ENCODE measurements around the gene INPP5D. TPM values are rescaled to one million over a fixed set of nuclear protein-coding genes. Genes with fewer than 3 reads are reported as not detected.
A peak's percentile ranks its signal among the peaks of the same experiment; 100 is the strongest.

The INPP5D gene
- total RNA-seq, 1 donor from 2014 or later = 2.2 TPM

- H3K9me3 Mint-ChIP-seq (ENCODE audit: unreplicated experiment) = peaks cover 9% of the 10 kb centered on the region
- H3K4me1 Mint-ChIP-seq (ENCODE audit: low read depth, unreplicated experiment) = peaks cover 10% of the 10 kb centered on the region
- H3K27ac Mint-ChIP-seq (ENCODE audit: unreplicated experiment) = peak overlapping the region; percentile 34
- H3K4me3 Mint-ChIP-seq (ENCODE audit: unreplicated experiment) = no peak overlapping the region
- TF ChIP-seq, protein P1, sequence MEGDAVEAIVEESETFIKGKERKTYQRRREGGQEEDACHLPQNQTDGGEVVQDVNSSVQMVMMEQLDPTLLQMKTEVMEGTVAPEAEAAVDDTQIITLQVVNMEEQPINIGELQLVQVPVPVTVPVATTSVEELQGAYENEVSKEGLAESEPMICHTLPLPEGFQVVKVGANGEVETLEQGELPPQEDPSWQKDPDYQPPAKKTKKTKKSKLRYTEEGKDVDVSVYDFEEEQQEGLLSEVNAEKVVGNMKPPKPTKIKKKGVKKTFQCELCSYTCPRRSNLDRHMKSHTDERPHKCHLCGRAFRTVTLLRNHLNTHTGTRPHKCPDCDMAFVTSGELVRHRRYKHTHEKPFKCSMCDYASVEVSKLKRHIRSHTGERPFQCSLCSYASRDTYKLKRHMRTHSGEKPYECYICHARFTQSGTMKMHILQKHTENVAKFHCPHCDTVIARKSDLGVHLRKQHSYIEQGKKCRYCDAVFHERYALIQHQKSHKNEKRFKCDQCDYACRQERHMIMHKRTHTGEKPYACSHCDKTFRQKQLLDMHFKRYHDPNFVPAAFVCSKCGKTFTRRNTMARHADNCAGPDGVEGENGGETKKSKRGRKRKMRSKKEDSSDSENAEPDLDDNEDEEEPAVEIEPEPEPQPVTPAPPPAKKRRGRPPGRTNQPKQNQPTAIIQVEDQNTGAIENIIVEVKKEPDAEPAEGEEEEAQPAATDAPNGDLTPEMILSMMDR (IDR thresholded peaks at IDR 0.05; ENCODE audit: partially characterized antibody, unreplicated experiment) = no peak
- no peak for DNase-seq
- H3K27me3 Mint-ChIP-seq (ENCODE audit: unreplicated experiment) = peaks cover 2% of the 10 kb centered on the region
- H3K36me3 Mint-ChIP-seq (ENCODE audit: unreplicated experiment) = no peaks in the 10 kb centered on the region
Observed at GRCh38 chr2:233036162-233036838, 23.8 kb upstream of the INPP5D start.

DNA sequence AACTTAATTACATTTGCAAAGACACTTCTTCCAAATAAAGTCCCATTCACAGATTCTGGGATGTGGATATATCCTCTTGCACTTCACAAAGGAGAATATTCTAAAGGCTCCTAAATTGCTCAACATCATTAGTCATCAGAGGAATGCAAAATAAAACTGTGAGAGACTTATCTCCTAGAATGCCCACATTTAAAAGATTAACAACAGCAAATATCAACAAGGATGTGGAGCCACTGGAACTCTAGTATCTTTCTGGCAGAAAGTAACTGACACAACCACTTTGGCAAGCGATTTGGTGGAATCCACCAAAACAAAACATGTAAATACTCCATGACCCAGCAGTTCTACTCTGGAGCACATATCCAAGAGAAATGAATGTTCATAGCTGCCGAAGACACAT is 23.1 kb upstream of the INPP5D start:
- no peaks in the 10 kb centered on the region for H3K36me3 Mint-ChIP-seq (ENCODE audit: unreplicated experiment)
- H3K27me3 Mint-ChIP-seq (ENCODE audit: unreplicated experiment) = peaks cover 2% of the 10 kb centered on the region
- peaks cover 10% of the 10 kb centered on the region for H3K4me1 Mint-ChIP-seq (ENCODE audit: low read depth, unreplicated experiment)
- DNase-seq = no peak
- peaks cover 9% of the 10 kb centered on the region for H3K9me3 Mint-ChIP-seq (ENCODE audit: unreplicated experiment)
- H3K4me3 Mint-ChIP-seq (ENCODE audit: unreplicated experiment) = no peak overlapping the region
- TF ChIP-seq, protein P1 (IDR thresholded peaks at IDR 0.05; ENCODE audit: partially characterized antibody, unreplicated experiment) = no peak
- no peak overlapping the region for H3K27ac Mint-ChIP-seq (ENCODE audit: unreplicated experiment)

GRCh38 chr2:233039212-233039845 is 20.8 kb upstream of the INPP5D start:
- Mint-ChIP-seq H3K4me1 (ENCODE audit: low read depth, unreplicated experiment) (peaks cover 2% of the 10 kb centered on the region), H3K9me3 (ENCODE audit: unreplicated experiment) (peaks cover 5% of the 10 kb centered on the region), H3K36me3 (ENCODE audit: unreplicated experiment) (no peaks in the 10 kb centered on the region), H3K27ac (ENCODE audit: unreplicated experiment) (no peak overlapping the region), H3K27me3 (ENCODE audit: unreplicated experiment) (peaks cover 5% of the 10 kb centered on the region), H3K4me3 (ENCODE audit: unreplicated experiment) (no peak overlapping the region)
- TF ChIP-seq, protein P1 (IDR thresholded peaks at IDR 0.05; ENCODE audit: partially characterized antibody, unreplicated experiment) = no peak
- no peak for DNase-seq

- H3K27ac Mint-ChIP-seq (ENCODE audit: unreplicated experiment) = no peak overlapping the region
- no peaks in the 10 kb centered on the region for H3K36me3 Mint-ChIP-seq (ENCODE audit: unreplicated experiment)
- peaks cover 2% of the 10 kb centered on the region for H3K4me1 Mint-ChIP-seq (ENCODE audit: low read depth, unreplicated experiment)
- peaks cover 5% of the 10 kb centered on the region for H3K27me3 Mint-ChIP-seq (ENCODE audit: unreplicated experiment)
- DNase-seq = no peak
- H3K9me3 Mint-ChIP-seq (ENCODE audit: unreplicated experiment) = peaks cover 5% of the 10 kb centered on the region
- no peak overlapping the region for H3K4me3 Mint-ChIP-seq (ENCODE audit: unreplicated experiment)
- TF ChIP-seq, protein P1 (IDR thresholded peaks at IDR 0.05; ENCODE audit: partially characterized antibody, unreplicated experiment) = no peak
Observed at GRCh38 chr2:233039846-233040530, 20.2 kb upstream of the INPP5D start.

- no peak overlapping the region for H3K27ac Mint-ChIP-seq (ENCODE audit: unreplicated experiment)
- no peak for DNase-seq
- peaks cover 2% of the 10 kb centered on the region for H3K4me1 Mint-ChIP-seq (ENCODE audit: low read depth, unreplicated experiment)
- peaks cover 5% of the 10 kb centered on the region for H3K27me3 Mint-ChIP-seq (ENCODE audit: unreplicated experiment)
- peaks cover 2% of the 10 kb centered on the region for H3K9me3 Mint-ChIP-seq (ENCODE audit: unreplicated experiment)
- no peak overlapping the region for H3K4me3 Mint-ChIP-seq (ENCODE audit: unreplicated experiment)
- TF ChIP-seq, protein P1 (IDR thresholded peaks at IDR 0.05; ENCODE audit: partially characterized antibody, unreplicated experiment) = no peak
- no peaks in the 10 kb centered on the region for H3K36me3 Mint-ChIP-seq (ENCODE audit: unreplicated experiment)
Observed at GRCh38 chr2:233040571-233040970, 19.6 kb upstream of the INPP5D start.
